Activated T-helper 1 cell treated with anti-CD3 and anti-CD28 coated beads, Interleukin-2, amount 50 U/mL, for 16 hours (primary cell): Measurements from ENCODE around the gene CCDC70.

Experiments used
- DNase-seq, 2 donors: peaks; one replicate each; pipeline ENCODE4 v3.0.0-alpha.2; 2020; ENCODE audit warnings: low read depth in 1 of 2, low spot score in 1 of 2

Gene CCDC70

DNA sequence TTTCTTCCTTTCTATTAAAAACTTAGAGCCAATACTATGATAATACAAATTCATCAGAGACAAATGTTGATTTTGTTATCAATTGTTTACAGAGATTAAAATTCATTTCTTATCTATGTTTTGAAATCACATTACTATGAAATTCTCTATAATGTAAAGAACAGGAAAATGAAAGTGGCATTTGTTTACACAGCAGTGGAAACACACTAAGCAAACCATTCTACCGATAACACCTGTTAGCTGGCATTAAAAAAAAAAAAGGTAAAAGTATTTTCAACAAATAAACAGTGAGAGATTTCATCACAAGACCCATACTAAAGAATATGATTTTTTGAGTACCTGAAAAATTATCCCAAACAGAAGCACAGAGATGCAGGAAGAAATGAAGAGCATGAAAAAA is 4.8 kb upstream of the CCDC70 start:
- DNase-seq = no peak

DNA sequence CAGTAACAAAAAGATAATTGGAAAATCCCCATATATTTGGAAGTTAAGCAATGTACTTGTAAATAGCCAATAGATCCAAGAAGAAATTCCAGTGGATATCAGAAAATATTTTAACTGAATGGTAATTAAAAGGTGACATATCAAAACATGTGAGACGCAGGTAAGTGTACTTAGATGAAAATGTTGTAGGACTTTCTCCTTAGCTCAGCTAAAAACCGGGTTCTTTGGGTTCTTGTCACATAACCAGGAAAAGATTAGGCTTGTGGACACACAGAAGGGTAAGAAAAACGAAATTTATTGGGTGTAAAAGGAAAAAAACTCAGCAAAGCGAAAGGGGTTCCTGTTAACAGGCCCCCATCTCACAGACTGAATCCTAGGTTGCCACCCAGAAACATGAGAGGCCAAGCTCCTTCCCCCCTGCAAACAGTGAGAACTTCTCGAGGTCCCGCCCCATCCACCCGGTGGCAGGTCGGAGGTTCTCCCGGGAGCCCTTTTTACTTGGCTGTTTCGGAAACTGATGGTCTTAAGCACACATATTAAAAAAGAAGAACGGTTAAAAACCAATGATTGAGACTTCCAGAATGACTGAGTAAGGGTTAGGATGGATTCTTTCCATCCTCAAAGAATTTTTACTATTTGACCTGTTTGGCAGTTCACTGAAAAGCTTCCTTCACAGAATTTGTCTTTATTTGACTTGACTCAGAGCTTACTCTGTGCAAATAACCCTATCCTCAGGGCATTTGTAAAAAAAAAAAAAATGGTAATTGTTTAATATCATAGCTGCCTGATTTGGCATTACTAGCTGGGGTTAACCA is 3.1 kb upstream of the CCDC70 start:
- no peak for DNase-seq

DNA sequence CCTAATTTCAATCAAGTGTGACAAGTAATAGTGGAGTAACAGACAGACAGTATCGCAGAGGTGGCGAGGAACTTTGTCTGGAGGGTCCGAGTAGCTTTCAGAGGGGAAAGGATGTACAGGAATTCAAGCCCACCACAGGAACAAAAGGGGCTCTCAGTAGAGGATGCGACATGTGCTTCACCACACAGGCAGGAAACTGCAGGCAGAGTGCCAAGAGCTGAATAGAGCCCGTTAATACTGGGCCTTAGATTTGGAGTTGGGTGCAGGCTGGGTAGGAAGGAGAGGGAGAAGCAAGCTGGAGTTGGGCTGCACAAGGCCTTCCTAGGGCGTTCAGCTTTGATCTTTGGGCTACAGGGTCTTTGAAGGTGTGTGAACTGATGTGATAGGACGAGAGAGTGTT is 1.2 kb downstream of the CCDC70 start:
- DNase-seq = no peak

DNA sequence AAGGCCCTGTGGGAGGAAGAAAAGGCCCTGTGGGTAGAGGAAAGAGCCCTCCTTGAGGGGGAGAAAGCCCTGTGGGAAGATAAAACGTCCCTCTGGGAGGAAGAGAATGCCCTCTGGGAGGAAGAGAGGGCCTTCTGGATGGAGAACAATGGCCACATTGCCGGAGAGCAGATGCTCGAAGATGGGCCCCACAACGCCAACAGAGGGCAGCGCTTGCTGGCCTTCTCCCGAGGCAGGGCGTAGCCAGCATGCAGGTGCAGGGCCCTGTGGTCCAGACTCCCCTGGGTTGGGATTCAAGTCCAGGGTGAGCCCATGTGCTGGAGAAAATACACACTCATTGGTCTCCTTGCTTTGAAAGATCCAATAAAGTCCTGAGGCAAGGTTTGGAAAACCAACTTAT is 4.1 kb downstream of the CCDC70 start:
- DNase-seq = no peak

DNA sequence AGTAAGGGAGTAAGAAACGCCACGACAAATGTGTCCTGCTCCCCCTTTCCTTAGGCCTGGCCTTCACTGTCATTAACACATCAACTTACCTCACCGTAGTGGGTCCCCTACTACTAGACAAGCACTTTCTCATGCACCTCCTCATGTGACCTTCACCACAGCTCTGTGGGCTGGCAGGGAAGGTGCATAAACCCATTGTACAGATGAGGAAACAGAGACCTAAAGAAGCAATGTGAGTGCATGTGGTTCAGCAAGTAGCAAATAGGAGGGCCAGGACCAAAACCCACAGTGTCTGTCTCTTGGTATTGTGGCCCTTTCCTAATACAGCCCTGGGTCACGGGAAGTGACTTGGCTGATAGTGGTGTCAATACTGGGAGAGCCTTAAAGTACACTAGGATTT is 5.3 kb downstream of the CCDC70 start:
- no peak for DNase-seq

DNA sequence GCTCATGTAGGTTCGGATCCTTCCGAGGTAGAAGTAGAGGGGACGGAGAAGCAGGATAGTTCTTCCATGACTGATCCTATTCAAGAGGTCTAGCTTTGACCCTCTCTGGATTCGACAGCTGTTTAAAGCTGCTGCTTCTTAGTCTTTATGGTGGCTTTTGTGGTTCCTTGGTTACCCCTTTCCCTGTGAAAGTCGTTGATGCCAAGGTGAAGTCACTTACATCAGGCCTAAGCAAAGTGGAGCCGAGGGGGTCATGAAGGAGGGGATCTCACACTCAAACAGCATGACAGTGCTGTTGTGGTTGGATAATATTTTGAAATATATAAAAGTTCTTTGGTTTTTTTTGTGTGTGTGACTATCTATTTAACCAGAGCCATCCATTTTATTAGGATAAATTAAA is 8.1 kb downstream of the CCDC70 start:
- no peak for DNase-seq

DNA sequence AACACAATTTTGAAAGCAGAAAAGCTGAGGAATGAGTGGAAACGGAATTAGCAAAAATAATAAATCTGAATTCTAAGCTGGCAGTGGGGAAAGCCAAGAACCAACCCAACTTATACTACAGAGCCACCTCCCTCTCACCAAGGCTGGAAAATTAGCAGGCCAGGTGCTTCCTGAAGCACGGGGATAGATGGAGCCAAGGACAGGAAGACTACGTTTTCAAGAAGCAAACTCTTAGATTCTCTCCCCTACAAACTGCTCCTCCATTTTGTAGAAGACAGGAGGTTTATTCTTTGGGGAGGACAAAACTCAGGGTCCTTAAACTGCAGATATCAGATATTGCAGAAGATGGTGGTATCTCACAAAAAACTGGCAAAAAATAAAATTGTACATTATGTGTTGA is 8.8 kb downstream of the CCDC70 start:
- DNase-seq = no peak

DNA sequence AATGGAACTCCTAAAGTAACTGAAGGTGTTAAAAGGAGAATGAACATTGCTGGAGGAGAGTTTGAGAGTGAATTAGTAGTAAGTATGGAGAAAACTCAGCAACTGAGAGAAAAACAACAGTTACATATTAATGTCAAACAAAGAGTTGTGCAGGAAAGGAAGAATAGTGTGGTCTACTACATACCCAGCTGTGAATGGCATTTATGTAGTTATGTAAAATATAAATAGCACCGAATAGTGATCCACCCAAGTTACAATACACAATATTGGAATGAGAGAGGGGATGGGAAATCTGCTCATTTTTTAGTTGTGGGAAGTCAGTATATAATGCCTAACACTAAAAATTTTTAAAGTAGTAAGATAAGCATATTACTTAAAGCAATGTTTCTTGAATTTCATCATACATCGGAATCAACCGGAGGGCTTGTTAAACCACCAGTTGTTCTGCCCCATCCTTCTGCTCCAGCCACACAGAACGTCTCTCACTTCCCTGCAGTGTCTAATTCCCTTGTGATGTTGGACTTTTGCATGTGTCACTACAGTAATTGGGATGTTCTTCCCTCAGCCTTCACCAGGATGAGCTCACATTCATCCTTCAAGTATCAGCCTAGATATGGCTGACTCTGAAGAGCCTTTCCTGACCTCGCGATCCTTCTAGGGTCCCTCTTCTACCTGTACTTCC is 11.5 kb downstream of the CCDC70 start:
- DNase-seq = no peak

DNA sequence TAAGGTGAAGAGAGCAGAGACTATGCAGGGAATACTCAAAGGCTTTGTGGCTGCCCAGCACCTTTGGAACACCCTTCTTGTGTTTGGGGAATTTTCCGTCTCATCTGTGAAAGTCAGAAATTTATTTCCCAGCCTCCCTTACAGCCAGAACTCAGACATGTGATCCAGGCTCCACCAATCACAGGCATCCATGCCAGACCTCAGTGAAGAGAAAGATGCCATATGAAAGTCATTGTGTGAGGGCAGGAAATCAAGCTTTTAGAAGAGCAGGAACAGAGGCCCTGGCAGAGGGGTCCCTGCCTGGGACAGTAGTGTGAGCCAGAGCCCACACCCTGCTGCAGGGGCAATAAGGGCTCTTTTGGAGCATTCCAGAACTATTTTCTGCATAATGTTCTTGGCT is 12.1 kb downstream of the CCDC70 start:
- DNase-seq = no peak

DNA sequence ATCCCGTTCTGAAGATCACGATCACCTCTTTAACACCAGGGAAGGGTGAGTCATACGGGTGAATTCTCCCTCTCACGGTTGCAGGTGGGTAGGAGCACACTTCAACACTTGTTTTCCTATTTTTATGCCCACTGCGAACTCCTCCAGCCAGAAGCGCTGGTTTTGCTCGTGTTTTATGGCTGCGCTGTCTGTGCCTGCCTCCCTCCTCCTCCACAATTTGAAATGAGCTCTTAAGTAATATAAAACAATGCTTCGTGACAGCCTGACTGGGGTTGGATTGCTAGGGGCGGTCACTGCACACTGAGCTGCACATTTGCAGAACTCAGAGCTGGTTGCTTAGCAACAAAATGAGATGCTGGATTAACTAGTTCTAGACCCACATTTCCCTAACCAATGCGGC is 12.9 kb downstream of the CCDC70 start:
- no peak for DNase-seq

DNA sequence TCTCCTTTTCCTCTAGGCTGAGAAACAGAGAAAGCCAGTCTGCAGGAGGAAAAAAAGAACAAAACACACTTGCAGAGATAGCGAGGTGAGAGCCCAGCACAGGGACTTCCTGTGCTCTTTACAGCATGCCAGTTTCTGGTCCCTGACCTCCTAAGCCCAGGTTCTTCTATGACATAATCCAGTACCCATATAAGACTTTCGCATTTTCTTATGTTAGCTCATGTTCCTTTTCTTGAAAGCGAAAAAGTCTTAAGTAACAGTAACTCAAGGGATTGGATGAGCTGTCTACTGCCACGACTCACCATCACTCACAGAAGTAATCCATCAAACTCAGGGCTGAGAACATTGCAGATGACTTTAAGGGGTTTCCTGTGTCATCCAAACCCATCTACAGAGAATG is 17.4 kb downstream of the CCDC70 start:
- DNase-seq = no peak

DNA sequence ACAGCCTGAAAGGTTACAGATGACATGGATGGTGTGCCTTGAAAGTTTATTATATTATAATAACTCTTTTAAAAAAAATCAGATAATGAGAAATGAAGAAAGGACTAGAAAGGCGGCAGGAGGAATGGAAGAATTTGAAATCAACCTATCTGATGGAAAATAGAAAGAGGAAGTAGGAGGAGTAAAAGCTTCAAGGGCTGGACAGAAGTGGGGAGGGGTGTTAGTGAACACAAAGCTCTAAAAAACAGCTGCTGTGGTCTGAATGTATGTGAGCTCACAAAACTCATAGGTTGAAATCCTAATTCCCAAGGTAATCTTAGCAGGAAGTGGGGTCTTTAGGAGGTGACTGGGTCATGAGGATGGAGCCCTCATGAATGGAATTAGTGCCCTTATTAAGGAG is 19.5 kb downstream of the CCDC70 start:
- no peak for DNase-seq

DNA sequence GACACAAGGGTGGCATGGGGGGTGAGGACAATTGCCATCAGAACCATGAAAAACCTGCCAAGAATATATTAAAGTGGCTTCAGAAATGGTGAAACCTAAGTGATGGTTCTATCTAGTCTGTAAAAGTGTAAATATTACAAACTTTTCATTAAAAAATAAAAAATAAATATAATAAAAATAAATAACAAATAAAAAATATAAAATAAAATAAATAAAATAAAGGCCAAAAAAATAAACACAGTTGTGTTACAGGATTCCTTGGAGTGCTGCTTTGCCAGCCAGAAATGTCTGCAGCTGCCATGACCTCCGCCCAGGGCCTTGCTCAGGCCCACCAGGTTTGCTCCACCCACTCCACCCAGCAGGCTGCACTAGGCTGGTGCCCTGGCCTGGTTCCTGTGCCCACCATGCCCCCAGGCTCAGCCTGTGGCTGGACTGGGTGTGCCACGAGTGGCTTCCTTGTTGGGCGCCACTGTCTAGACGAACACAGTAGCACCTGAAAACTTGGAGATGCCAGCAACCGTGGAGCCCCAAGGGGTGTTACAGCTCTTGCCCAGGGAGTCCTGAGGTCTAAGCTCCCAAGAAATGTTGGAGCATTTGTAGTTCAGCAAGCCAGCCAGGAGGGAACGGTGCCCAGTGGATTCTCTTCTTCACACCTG is 20.9 kb downstream of the CCDC70 start:
- DNase-seq = no peak

DNA sequence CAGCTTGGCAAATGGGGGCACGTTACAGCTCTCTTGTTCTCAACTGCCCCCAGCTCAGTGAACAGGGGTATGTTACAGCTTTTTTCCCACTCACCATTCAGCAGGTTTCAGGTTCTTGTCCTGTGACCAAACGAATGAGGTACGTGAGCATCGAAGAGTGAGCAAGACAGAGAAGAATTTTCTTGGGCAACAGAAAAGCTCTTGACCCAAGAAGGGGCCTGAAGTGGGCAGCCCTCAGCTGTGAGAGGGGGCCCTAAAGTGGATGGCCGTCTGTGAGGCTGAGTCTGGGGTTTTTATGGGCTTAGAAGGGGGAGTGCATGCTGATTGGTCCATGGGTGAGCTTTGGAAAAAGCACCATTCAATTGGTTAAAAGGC is 21.4 kb downstream of the CCDC70 start:
- no peak for DNase-seq

DNA sequence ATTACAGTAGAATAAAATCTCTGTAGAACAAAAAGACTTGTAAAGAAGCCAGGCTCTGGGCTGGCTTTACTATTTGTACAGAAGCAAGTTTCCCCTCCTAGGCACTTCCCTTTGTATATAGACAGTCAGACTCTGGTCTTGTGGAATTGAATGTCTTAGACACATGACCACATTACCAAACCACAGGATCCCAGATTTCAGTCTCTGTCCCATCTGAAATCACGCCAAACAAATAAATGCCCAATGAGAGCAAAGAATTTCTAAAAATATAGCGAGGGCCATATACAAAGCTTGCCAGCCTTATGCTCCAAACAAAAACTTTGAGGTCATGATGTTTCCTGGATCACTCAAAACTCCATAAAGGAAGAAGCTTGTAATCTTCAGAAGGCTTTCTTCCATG is 23.9 kb downstream of the CCDC70 start:
- DNase-seq = no peak

DNA sequence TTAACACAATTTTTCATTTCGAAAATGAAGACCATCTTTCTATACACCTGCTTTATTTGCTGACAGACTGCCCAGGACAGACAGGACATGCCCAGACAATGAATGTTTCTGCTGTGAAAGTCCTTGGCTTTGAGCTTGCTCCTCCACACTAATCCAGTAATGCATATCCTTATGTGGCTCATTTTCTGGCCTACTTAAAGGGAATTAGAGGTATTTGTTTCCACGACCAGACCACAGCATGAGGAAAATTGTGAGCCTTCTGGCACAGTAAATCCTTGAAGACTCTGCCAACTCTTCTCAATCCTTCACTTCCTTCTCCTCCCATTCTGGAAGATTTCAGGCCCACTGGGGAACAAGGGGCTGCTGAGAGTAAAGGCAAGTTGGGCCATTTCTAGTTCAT is 25.7 kb downstream of the CCDC70 start:
- DNase-seq = no peak

DNA sequence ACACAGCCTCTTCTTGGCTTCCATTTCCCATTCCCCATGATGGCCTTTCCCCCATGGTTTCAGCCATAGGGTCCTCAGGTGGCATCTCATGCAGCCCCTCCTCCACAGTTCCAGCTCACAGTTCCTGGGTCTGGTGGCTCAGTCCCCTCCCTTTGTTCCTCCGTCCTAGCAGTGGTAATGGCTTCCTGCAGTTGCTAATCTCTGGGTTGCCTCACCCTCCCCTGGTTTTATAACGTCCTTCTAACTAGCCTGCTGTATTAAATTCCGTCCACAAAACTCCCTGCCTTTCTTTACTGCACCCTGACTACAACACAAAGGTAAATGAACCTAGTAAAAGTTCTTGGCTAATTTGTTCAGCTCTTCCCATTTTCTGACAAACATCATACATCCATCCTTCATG is 30.9 kb downstream of the CCDC70 start:
- no peak for DNase-seq

DNA sequence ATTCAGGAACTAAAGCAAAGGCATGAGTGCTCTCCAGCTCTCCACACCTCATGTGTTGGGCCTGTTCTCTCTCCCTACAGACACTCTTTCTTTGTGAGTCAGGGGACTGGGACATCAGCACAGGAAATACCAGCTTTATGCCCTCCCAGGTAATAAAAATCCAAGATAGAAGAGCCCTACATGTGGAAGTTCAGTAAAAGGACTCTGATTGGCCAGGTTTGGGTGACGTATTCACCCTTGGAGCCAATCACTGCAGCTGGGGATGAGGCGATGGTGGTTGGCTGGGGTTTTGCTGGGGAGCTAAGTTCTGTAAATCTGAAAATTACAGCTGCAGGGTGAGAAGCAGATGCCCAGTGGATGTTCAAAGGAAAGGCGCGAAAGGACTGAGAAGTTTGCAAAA is 32.5 kb downstream of the CCDC70 start:
- no peak for DNase-seq

DNA sequence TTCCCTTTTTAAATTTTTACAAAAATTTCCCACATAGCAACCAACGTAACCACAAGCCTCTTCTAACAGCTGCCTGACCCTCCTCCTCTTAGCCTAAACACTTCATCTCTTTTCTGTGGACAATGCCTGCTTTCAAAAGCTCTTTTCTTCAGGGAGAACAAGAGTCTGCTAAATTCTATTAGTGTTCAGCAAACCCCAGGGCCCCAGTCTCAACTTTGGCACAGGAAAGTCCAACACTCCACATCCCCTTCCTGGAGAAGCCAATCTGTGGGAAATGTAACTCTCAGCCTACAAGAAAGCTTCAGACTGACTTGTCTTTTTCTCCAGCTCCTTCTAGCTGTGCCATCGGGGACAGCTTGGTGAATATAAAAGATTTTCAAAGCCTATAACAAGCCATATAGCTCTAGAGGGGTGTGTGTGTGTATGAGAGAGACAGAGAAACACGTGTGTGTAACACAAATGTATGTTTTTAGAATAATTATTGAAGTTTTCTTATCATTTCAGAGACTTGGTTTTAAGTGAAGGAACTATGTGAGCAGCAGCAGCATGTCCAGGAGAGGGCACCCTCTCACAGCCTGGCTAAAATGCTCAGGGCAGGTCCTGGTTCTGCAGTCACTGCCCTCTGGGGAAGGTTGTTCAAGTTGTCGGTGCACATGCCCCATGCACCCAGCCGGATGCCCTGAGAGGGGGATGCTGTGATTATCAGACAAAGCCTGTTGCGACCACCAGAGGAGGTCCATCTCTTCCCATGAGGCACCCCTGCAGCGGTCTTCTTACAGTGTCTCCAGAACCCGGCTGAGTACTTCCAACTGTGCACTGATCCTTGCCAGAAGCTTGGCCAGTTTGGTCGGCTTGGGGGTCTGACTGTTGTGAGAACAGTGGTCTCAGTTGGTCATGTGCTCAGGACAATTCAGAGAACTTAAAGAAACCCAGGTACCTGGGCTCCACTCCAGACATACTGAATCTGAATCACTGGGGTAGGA is 34.4 kb downstream of the CCDC70 start:
- no peak for DNase-seq

DNA sequence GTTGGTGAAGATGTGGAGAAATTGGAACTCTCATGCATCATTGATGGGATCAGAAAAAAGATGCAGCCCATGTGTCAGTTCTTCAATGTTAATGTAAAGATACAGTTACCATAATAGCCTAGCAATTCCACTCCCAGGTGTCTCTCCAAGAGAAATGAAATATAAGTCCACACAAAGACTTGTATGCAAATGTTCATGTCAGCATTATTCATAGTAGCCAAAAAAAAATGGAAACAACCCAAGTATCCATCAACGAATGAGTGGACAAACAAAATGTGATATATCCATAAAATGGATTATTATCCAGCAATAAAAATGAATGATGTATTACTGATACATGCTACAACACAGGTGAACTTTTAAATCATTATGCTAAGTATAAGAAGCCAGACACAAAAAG is 38.7 kb downstream of the CCDC70 start:
- DNase-seq = no peak

DNA sequence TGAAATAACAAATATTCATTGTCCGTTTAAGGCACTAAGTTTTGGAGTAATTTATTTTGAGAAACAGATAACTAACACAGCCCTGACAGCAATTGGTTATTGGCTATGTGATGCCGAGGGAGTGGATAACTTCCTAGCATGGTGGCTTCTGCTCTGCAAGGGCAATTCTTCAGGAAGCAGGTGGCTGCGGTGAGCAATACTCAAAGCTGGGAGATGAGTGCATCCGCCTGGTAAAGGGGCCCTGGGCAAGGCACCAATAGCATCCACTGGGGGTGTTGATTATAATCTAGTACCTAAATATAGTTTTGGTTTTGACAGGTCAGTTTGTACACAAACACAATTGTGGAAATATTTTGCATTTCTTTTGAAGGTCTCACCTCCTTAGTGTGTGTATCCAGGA is 41.0 kb downstream of the CCDC70 start:
- no peak for DNase-seq
